HTR-8/SVneo (cell line): Measurements from ENCODE around the gene MAN2C1.
"Not testable (repeated sequence)": the region's sequence is repeated elsewhere in the genome, so short reads cannot be mapped to it uniquely, and the experiment has no call there.

Experiments
- DNase-seq: peaks from one replicate; pipeline ENCODE4 v3.0.0; 2011; ENCODE audit warnings: low spot score, mixed read lengths; ENCODE audit not compliant: insufficient read length
- FAIRE-seq: peaks from 2 replicates; lab custom pipeline; 2011; peaks lifted over from hg19 to GRCh38; lab: Jason Lieb, UNC

Gene MAN2C1

DNA sequence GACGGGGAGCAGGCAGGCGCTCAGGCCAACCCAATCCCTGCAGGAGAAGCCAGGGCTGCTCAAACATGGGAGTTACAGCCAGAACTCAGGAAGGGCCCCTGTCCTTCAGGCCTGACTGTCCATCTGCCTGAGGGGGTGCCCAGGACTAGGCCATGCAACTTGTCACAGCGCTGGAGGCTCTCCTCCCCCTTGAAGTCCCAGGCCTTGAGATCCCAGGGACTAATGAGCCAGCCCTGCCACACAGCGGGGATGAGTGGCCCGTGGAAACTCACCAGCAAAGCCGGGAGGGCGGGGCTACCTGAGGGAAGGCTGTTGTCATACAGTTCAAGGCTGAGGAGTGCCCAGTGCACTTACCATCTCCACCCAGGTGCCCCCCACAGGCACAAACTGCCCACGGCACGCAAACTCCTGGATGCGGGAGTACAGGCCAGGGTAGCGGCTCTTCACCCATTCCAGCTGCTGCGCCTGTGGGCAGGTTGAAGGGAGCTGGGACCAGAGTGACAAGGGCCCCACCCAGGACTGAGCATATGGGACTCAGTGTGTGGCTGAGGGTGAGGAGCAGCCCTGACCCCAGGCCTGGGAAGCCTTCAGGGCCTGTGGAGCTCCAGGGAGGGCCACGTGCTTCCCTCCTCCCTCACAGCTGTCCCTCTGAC is 6.3 kb downstream of the MAN2C1 start:
- DNase-seq (no peak), FAIRE-seq (no peak)

DNA sequence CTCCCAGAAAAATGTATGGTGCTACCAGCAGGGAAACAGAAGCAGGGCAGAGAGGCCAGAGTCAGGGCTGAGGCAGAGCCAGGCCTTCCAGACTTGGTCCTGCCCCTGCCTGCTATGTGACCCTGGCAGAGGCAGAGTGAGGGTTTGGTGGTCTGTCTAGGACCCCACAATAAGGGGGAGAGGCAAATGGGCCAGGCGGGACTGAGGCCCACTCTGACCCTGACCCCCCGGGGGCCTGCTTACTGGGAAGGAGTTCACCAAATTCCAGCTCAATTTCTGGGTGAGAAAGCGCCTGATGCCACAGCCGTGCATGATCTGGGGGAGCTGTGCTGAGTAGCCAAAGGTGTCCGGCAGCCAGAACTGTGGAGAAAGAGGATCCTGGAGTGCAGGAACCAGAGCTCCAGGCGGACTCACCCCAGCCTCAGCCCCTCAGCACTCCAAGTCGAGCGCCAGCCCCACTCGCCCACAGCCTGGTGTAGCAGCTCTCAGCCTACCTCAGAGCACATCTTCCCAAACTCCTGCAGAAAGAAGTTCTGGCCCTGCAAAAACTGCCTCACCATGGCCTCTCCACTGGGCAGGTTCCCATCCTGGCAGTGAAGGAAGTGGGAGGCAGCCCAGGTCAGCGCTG is 6.9 kb downstream of the MAN2C1 start:
- no peak for FAIRE-seq
- no peak for DNase-seq

- DNase-seq (no peak), FAIRE-seq (no peak)
These were observed 7.6 kb downstream of the MAN2C1 start for GRCh38 chr15:75360856-75361255.

- FAIRE-seq: no peak
- DNase-seq: no peak
These were observed 8.0 kb downstream of the MAN2C1 start for GRCh38 chr15:75360391-75360790.

DNA sequence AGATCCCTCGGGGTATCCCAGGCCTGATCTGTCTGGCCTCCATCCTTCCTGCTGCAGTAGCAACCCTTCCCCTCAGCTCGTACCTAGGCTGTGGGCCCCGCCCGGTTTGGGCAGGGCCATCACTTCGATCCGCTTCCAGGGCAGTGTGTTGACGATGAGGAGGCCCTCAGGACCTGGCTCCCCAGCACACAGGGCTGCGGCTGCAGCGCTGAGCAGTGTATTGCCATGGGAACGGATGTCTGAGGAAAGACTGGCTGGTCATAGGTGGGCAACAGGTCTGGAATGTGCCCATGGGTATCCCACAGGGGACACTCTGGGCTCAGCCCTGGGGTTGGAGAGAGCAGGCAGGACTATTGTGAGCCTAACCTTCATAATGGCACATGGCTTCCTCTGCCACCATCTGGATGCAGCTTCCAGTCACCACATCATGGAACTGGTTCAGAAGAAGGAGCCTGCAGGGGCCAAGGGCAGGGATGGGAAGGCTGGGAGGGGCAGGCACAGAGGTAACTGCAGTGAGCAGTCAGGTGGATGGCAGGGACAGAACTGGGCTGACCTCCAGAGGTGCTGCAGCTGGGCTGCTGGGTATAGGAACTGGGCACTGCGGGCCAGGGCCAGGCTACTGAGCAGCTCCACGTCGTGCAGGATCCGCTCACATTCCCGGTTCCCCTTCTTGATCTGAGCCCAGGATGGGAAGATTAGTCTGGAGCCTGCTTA is 8.7 kb downstream of the MAN2C1 start:
- DNase-seq: no peak
- no peak for FAIRE-seq

- FAIRE-seq: no peak
- no peak for DNase-seq
These were observed 9.5 kb downstream of the MAN2C1 start for GRCh38 chr15:75358771-75359536.

GRCh38 chr15:75357976-75358673 is 10.3 kb downstream of the MAN2C1 start:
- no peak for DNase-seq
- no peak for FAIRE-seq

GRCh38 chr15:75356517-75356916 is 11.9 kb downstream of the MAN2C1 start:
- no peak for DNase-seq
- FAIRE-seq: no peak

DNA sequence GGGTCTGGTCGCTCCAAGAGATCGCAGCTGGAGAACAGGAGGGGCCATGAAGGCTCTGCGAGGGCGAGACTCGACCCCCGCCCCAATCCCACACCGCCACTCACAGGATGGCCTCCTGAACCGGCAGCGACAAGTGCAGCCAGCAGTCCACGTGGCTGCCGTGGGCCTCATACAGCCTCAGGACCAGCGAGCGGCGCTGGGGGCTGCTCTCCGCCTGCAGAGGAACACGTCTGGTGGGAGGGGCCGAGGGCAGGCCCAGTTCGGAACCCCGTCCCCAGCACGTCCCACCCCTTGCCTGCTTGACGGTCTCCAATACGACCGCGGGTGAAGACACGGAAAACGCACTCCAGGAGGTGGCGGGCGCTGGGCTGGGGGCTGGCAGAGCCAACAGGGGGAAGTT is 12.4 kb downstream of the MAN2C1 start:
- FAIRE-seq: no peak
- no peak for DNase-seq

DNA sequence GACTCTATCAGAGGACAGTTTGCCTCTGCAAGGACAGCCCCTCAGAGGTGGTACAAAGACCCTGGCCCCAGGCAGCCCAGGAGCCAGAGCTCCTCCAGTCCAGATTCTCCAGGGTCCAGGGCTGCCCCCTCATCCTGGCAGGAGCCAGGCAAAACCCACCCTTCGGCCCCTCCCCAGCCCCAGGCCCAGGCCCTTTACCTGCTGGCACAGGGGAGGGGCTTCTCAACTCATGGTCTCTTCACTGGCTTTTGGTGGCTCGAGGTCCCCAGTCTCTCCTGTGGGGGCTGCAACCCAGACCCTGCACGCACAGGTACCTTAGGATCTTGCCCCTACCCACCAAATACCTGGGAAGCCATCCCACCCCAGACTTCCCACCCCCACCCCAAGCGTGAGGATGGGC is 13.0 kb downstream of the MAN2C1 start:
- DNase-seq (no peak), FAIRE-seq (no peak)

DNA sequence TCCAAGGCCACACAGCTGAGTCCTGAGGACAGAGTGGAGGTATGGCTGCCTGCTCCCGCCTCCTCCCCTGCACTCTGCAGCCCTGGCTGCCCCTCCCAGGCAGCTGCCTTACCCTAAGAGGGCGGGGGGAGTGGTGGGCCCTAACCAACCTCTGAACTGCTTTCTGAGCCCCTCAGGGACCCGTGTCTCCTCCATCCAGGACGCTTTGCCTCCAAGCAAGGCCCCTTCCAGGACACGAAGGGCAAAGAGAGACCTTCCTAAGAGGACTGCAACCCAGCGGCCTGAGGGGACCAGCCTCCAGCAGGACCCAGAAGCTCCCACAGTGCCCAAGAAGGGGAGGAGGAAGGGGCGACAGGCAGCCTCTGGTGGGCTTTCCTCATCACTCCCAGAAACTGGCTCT is 14.0 kb downstream of the MAN2C1 start:
- FAIRE-seq: no peak
- DNase-seq: no peak

- no peak for FAIRE-seq
- DNase-seq: no peak
These were observed 14.8 kb downstream of the MAN2C1 start for GRCh38 chr15:75353604-75354003.

GRCh38 chr15:75352186-75353080 is 16.0 kb downstream of the MAN2C1 start:
- no peak for FAIRE-seq
- DNase-seq: no peak

DNA sequence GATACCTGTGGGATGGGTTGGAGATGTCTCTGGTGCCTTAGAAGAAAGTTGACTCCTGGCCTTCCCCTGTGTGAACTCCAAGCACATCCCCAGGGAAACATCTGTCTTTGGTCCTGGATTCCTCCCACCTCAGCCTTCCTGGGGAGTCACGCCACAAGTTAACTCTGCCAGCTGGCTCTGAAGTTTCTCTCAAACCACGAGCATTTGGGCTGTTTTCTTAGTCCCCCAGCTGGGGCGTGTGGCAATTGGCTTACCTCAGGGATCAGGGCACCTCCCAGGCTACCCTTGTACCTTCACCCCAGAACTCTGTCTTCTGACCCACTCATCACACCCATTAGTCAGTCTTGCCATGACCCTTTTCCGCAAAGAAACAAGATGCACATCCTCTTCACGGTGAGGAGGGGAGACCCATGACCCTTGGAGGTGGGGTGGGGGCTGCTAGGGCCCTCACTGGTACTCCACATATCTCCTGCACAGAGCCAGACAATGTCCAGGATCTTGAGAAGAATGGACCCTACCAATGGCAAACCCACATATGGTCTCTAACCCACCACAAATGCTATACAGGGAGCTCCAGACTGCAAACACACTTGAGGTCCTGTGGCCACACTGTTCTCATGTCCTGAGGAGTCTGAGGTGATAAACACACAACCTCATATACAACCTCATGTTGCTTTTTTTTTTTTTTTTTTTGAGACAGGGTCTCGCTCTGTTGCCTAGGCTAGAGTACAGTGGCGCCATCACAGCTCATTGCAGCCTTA is 17.6 kb downstream of the MAN2C1 start:
- no peak for FAIRE-seq
- no peak for DNase-seq

DNA sequence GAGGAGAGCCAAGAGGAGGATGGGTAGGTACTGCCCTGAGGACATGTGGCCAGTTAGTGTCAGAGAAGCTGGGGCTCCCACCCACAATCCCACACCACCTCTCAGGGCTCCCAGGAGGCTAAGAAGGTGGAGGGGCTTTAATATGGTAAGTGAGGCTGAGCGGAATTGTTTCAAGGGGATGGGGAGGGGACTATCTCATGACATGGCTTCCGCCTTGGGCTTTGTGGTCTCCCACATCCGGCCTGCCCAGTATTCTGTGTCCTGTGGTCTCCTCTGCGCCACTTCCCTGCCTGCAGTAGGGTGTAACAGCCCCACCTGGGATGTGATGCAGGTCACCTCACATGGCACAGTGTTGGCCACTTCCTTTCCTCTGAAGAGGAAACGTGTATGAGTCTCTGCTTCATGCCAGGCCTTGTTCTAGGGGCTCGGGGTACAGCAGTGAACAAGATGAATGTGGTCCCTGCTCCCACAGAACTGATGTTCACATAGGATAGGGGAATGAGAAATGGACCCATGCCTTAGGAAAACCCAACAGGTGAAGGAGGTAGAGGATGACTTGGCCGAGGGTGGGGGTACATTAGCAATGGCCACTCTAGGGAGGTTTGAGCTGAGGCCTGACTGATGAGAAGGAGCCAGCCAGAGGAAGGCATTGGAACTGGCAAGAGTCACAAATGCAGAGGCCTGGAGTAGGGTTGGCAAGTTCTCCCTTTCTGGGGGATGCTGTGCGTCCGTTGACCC is 18.4 kb downstream of the MAN2C1 start:
- FAIRE-seq (no peak), DNase-seq (no peak)

GRCh38 chr15:75349351-75349669 is 19.1 kb downstream of the MAN2C1 start:
- FAIRE-seq, DNase-seq: not testable (repeated sequence)

GRCh38 chr15:75348562-75349350 is 19.7 kb downstream of the MAN2C1 start:
- DNase-seq (no peak), FAIRE-seq (peak; percentile 36)
